Measurements from ENCODE around the gene CELF2. TPM values are rescaled to one million over a fixed set of nuclear protein-coding genes. Genes with fewer than 3 reads are reported as not detected.

The CELF2 gene
- total RNA-seq, 2 donors from 2014 or later: 70.6 to 80.6 TPM

- intact Hi-C loops (cut with DNase I): no loop called here
- no peak for DNase-seq (ENCODE audit: low spot score)
Observed at GRCh38 chr10:11294831-11295450, 277.3 kb downstream of the CELF2 start.

- intact Hi-C loops (cut with DNase I): no loop called here
- DNase-seq (ENCODE audit: low spot score): no peak
Observed at GRCh38 chr10:11295492-11295891, 277.8 kb downstream of the CELF2 start.

GRCh38 chr10:11297136-11297535, 279.5 kb downstream of the CELF2 start:
- peak; percentile 59 for DNase-seq (ENCODE audit: low spot score)
- intact Hi-C loops (cut with DNase I): no loop called here

- intact Hi-C loops (cut with DNase I): no loop called here
- DNase-seq (ENCODE audit: low spot score): peak; percentile 35
Observed at GRCh38 chr10:11298116-11298515, 280.4 kb downstream of the CELF2 start.

GRCh38 chr10:11299125-11299524, 281.5 kb downstream of the CELF2 start:
- peak; percentile 69 for DNase-seq (ENCODE audit: low spot score)
- intact Hi-C loops (cut with DNase I): no loop called here

GRCh38 chr10:11300026-11300425, 282.4 kb downstream of the CELF2 start:
- intact Hi-C loops (cut with DNase I): no loop called here
- no peak for DNase-seq (ENCODE audit: low spot score)

GRCh38 chr10:11300563-11300962, 282.9 kb downstream of the CELF2 start:
- intact Hi-C loops (cut with DNase I): no loop called here
- peak; percentile 36 for DNase-seq (ENCODE audit: low spot score)

- intact Hi-C loops (cut with DNase I): no loop called here
- DNase-seq (ENCODE audit: low spot score): peak; percentile 77
Observed at GRCh38 chr10:11301571-11302111, 284.0 kb downstream of the CELF2 start.

- peak; percentile 38 for DNase-seq (ENCODE audit: low spot score)
- intact Hi-C loops (cut with DNase I): no loop called here
Observed at GRCh38 chr10:11302181-11302580, 284.5 kb downstream of the CELF2 start.

- intact Hi-C loops (cut with DNase I): no loop called here
- no peak for DNase-seq (ENCODE audit: low spot score)
Observed at GRCh38 chr10:11303361-11304170, 285.9 kb downstream of the CELF2 start.

- intact Hi-C loops (cut with DNase I): no loop called here
- DNase-seq (ENCODE audit: low spot score): no peak
Observed at GRCh38 chr10:11304906-11305585, 287.4 kb downstream of the CELF2 start.

GRCh38 chr10:11305825-11306593, 288.3 kb downstream of the CELF2 start:
- intact Hi-C loops (cut with DNase I): no loop called here
- no peak for DNase-seq (ENCODE audit: low spot score)

GRCh38 chr10:11307004-11307403, 289.3 kb downstream of the CELF2 start:
- intact Hi-C loops (cut with DNase I): no loop called here
- peak; percentile 58 for DNase-seq (ENCODE audit: low spot score)

- DNase-seq (ENCODE audit: low spot score): no peak
- intact Hi-C loops (cut with DNase I): no loop called here
Observed at GRCh38 chr10:11307937-11308336, 290.3 kb downstream of the CELF2 start.

GRCh38 chr10:11311027-11311426, 293.4 kb downstream of the CELF2 start:
- DNase-seq (ENCODE audit: low spot score): no peak
- intact Hi-C loops (cut with DNase I): no loop called here

- intact Hi-C loops (cut with DNase I): no loop called here
- DNase-seq (ENCODE audit: low spot score): no peak
Observed at GRCh38 chr10:11313463-11313862, 295.8 kb downstream of the CELF2 start.

GRCh38 chr10:11317936-11318670, 300.4 kb downstream of the CELF2 start:
- DNase-seq (ENCODE audit: low spot score): no peak
- intact Hi-C loops (cut with DNase I): no loop called here

- DNase-seq (ENCODE audit: low spot score): no peak
- intact Hi-C loops (cut with DNase I): no loop called here
Observed at GRCh38 chr10:11318826-11319598, 301.3 kb downstream of the CELF2 start.

Data from posterior vena cava (tissue), 2 donors.